OCI-LY3 (cell line): ENCODE data around the gene TBC1D2B.

Experiments
- CTCF ChIP-seq: fragments of 200-600, 300-600 bp; sonication (generic); IDR thresholded peaks from 2 replicates; pipeline ENCODE4 v1.5.1; 2014; ENCODE audit warnings: antibody characterized with exemption, low read length, low read depth
- EZH2phosphoT487 ChIP-seq: fragments of 200-600 bp; shearing (Covaris generic); IDR thresholded peaks from 2 replicates; pipeline ENCODE4 v1.6.1; 2018; ENCODE audit warnings: antibody characterized with exemption, mixed run types, low read depth

GRCh38 chr15:78061963-78062427 lies 15.5 kb downstream of the TBC1D2B start:
- TF ChIP-seq CTCF (no peak), EZH2phosphoT487 (no peak)
